Right forelimb (tissue), 1 donor: ENCODE data around the gene TBC1D22A.
A peak's percentile ranks its signal among the peaks of the same experiment; 100 is the strongest.

Experiments used
- DNase-seq: peaks from one replicate; pipeline ENCODE4 v3.0.0-alpha.2; 2018

Gene TBC1D22A

GRCh38 chr22:47067911-47068625 lies 305.6 kb downstream of the TBC1D22A start:
- DNase-seq, result peak; percentile 21

GRCh38 chr22:47068626-47068996 lies 306.2 kb downstream of the TBC1D22A start:
- DNase-seq, result no peak

- DNase-seq, result peak; percentile 20
These were observed 306.8 kb downstream of the TBC1D22A start for GRCh38 chr22:47069270-47069669.

- DNase-seq, result peak; percentile 41
These were observed 308.8 kb downstream of the TBC1D22A start for GRCh38 chr22:47071078-47071806.

GRCh38 chr22:47071807-47072641 lies 309.6 kb downstream of the TBC1D22A start:
- peak; percentile 42 for DNase-seq

- no peak for DNase-seq
These were observed 310.2 kb downstream of the TBC1D22A start for GRCh38 chr22:47072642-47072967.

- DNase-seq, result peak; percentile 34
These were observed 310.6 kb downstream of the TBC1D22A start for GRCh38 chr22:47073075-47073474.

GRCh38 chr22:47074105-47074504 lies 311.7 kb downstream of the TBC1D22A start:
- DNase-seq, result no peak

GRCh38 chr22:47075568-47075967 lies 313.1 kb downstream of the TBC1D22A start:
- no peak for DNase-seq

GRCh38 chr22:47076758-47077157 lies 314.3 kb downstream of the TBC1D22A start:
- DNase-seq, result peak; percentile 15

GRCh38 chr22:47080100-47080499 lies 317.6 kb downstream of the TBC1D22A start:
- no peak for DNase-seq

- no peak for DNase-seq
These were observed 320.1 kb downstream of the TBC1D22A start for GRCh38 chr22:47082505-47082904.

- DNase-seq, result no peak
These were observed 321.0 kb downstream of the TBC1D22A start for GRCh38 chr22:47083379-47083986.

GRCh38 chr22:47084226-47084625 lies 321.8 kb downstream of the TBC1D22A start:
- no peak for DNase-seq

- no peak for DNase-seq
These were observed 324.3 kb downstream of the TBC1D22A start for GRCh38 chr22:47086596-47087248.

- DNase-seq, result no peak
These were observed 326.2 kb downstream of the TBC1D22A start for GRCh38 chr22:47088480-47089158.

GRCh38 chr22:47089374-47089773 lies 326.9 kb downstream of the TBC1D22A start:
- no peak for DNase-seq

- DNase-seq, result no peak
These were observed 327.5 kb downstream of the TBC1D22A start for GRCh38 chr22:47089796-47090460.

GRCh38 chr22:47090591-47091245 lies 328.3 kb downstream of the TBC1D22A start:
- no peak for DNase-seq

GRCh38 chr22:47091246-47091651 lies 328.8 kb downstream of the TBC1D22A start:
- no peak for DNase-seq
